Tibial nerve (tissue), 4 donors: ENCODE results near the gene MATK.

Source experiments
- EP300 ChIP-seq, 2 donors: sonication (generic); formaldehyde crosslinking; IDR thresholded peaks; one replicate each; pipeline ENCODE4 v1.6.1; 2017; ENCODE audit warnings: antibody characterized with exemption in 2 of 2, mild to moderate bottlenecking in 1 of 2
- POLR2A ChIP-seq, 2 donors: fragments of 450-650 bp; IDR thresholded peaks; one replicate each; pipeline ENCODE4 v1.6.1; 2017; ENCODE audit warnings: antibody characterized with exemption in 2 of 2, mild to moderate bottlenecking in 2 of 2, moderate library complexity in 2 of 2
- TF ChIP-seq, protein P1 (sequence below), 5 experiments: fragments of 200-600 bp in 3 of 5; fragments of 450-650 bp in 2 of 5; sonication (generic) in 3 of 5; IDR thresholded peaks; one replicate each; pipeline ENCODE4 v1.5.1; 2016 to 2019; ENCODE audit warnings: antibody characterized with exemption in 5 of 5, mild to moderate bottlenecking in 3 of 5, moderate library complexity in 2 of 5

GRCh38 chr19:3753631-3754410 lies 32.4 kb downstream of the MATK start:
- TF ChIP-seq, protein P1, sequence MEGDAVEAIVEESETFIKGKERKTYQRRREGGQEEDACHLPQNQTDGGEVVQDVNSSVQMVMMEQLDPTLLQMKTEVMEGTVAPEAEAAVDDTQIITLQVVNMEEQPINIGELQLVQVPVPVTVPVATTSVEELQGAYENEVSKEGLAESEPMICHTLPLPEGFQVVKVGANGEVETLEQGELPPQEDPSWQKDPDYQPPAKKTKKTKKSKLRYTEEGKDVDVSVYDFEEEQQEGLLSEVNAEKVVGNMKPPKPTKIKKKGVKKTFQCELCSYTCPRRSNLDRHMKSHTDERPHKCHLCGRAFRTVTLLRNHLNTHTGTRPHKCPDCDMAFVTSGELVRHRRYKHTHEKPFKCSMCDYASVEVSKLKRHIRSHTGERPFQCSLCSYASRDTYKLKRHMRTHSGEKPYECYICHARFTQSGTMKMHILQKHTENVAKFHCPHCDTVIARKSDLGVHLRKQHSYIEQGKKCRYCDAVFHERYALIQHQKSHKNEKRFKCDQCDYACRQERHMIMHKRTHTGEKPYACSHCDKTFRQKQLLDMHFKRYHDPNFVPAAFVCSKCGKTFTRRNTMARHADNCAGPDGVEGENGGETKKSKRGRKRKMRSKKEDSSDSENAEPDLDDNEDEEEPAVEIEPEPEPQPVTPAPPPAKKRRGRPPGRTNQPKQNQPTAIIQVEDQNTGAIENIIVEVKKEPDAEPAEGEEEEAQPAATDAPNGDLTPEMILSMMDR (IDR thresholded peaks at IDR 0.05), result no peak
- TF ChIP-seq EP300 (IDR thresholded peaks at IDR 0.05) (no peak), POLR2A (IDR thresholded peaks at IDR 0.05) (no peak)
